HepG2 (cell line): Measurements from ENCODE around the gene SNX9. TPM values are rescaled to one million over a fixed set of nuclear protein-coding genes. Genes with fewer than 3 reads are reported as not detected.

Source experiments
- CBX2 ChIP-seq, 2 experiments: fragments of 200-600 bp in 1 of 2; sonication (generic); formaldehyde crosslinking in 1 of 2; IDR thresholded peaks; 2 replicates each; pipeline versions ENCODE4 v1.7.0 to v1.8.1; 2018 to 2022; ENCODE audit warnings: low read depth in 2 of 2, low read length in 1 of 2, mild to moderate bottlenecking in 1 of 2, missing genetic modification reagents in 1 of 2
- KMT2B ChIP-seq: IDR thresholded peaks from 2 replicates; pipeline ENCODE4 v1.6.1; 2016; ENCODE audit warnings: missing genetic modification reagents, missing compliant biosample characterization
- MBNL3 ChIP-seq: fragments of 250-450 bp; sonication (Bioruptor Pico); conservative IDR thresholded peaks from 2 replicates; pipeline ENCODE4 v1.8.0; 2022; ENCODE audit warnings: mild to moderate bottlenecking, inconsistent platforms
- NR1H2 ChIP-seq: sonication (generic); formaldehyde crosslinking; IDR thresholded peaks from 2 replicates; pipeline ENCODE4 v1.8.1; 2022; ENCODE audit warnings: low read depth, missing genetic modification reagents, borderline replicate concordance
- POGZ ChIP-seq: sonication (generic); formaldehyde crosslinking; IDR thresholded peaks from 2 replicates; pipeline ENCODE4 v1.4.0; 2020; ENCODE audit warnings: mild to moderate bottlenecking, missing genetic modification reagents
- RCOR2 ChIP-seq: IDR thresholded peaks from 2 replicates; pipeline ENCODE4 v1.6.1; 2016; ENCODE audit warnings: missing biosample characterization, missing genetic modification reagents
- SAFB2 ChIP-seq: sonication (generic); formaldehyde crosslinking; IDR thresholded peaks from 2 replicates; pipeline ENCODE4 v1.5.1; 2020; ENCODE audit warnings: missing genetic modification reagents, low read depth, mild to moderate bottlenecking, borderline replicate concordance
- SIX1 ChIP-seq: sonication (generic); formaldehyde crosslinking; IDR thresholded peaks from 2 replicates; pipeline ENCODE4 v1.4.0; 2020; ENCODE audit warnings: missing genetic modification reagents, borderline replicate concordance
- ZFP41 ChIP-seq: sonication (generic); formaldehyde crosslinking; IDR thresholded peaks from 2 replicates; pipeline ENCODE4 v1.4.0; 2020; ENCODE audit warnings: mild to moderate bottlenecking, missing genetic modification reagents, borderline replicate concordance
- ZFY ChIP-seq: sonication (generic); formaldehyde crosslinking; IDR thresholded peaks from 2 replicates; pipeline ENCODE4 v1.4.0; 2020; ENCODE audit warnings: missing genetic modification reagents
- ZNF296 ChIP-seq: sonication (generic); formaldehyde crosslinking; conservative IDR thresholded peaks from 2 replicates; pipeline ENCODE4 v1.5.0; 2020; ENCODE audit warnings: mild to moderate bottlenecking, missing genetic modification reagents
- ZNF432 ChIP-seq: sonication (generic); formaldehyde crosslinking; IDR thresholded peaks from 2 replicates; pipeline ENCODE4 v1.5.0; 2020; ENCODE audit warnings: missing genetic modification reagents, mild to moderate bottlenecking, borderline replicate concordance
- ZNF484 ChIP-seq: sonication (generic); formaldehyde crosslinking; IDR thresholded peaks from 2 replicates; pipeline ENCODE4 v1.5.1; 2020; ENCODE audit warnings: mild to moderate bottlenecking, low read depth, missing genetic modification reagents, borderline replicate concordance
- polyA plus RNA-seq, 8 experiments: library from polyadenylated mRNA; depleted of rRNA in 3 of 8; stranded (reverse) in 7 of 8; unstranded in 1 of 8; fragments of >200 nt; fragmentation: Illumina TruSeq in 4 of 8; extraction: Trizol in 4 of 8; gene quantifications; 2 replicates each; pipeline versions ENCODE4 v1.2.1 to v1.2.3, GENCODE V29; 2011 to 2016; ENCODE audit warnings: low read depth in 4 of 8, missing spikeins in 1 of 8, mixed read lengths in 1 of 8; ENCODE audit not compliant: insufficient read depth in 1 of 8
- total RNA-seq, 5 experiments: library from RNA; depleted of rRNA; stranded (reverse); fragments of >200 nt; fragmentation: Illumina TruSeq; extraction: Trizol; gene quantifications; 2 replicates each; pipeline ENCODE4 v1.2.3, GENCODE V29; 2016; ENCODE audit warnings: low read depth in 1 of 5
- TF ChIP-seq, protein P1 (sequence below): conservative IDR thresholded peaks from 2 replicates; pipeline ENCODE4 v1.6.1; 2018; ENCODE audit warnings: missing genetic modification reagents
- TF ChIP-seq, protein P2 (sequence below): sonication (generic); formaldehyde crosslinking; IDR thresholded peaks from 2 replicates; pipeline ENCODE4 v1.4.0; 2020; ENCODE audit warnings: low read depth, missing genetic modification reagents
- TF ChIP-seq, protein P3 (sequence below): IDR thresholded peaks from 2 replicates; pipeline ENCODE4 v1.6.1; 2016; ENCODE audit warnings: low read depth, control low read depth
- TF ChIP-seq, protein P4 (sequence below): sonication (generic); formaldehyde crosslinking; IDR thresholded peaks from 2 replicates; pipeline ENCODE4 v1.4.0; 2020; ENCODE audit warnings: missing genetic modification reagents, borderline replicate concordance

SNX9 gene
- total and polyA plus RNA-seq, 2 of the 13 experiments (the other 11 are each of a cell fraction or from before 2014, with no cell fraction given): 21.9 to 36.0 TPM

DNA sequence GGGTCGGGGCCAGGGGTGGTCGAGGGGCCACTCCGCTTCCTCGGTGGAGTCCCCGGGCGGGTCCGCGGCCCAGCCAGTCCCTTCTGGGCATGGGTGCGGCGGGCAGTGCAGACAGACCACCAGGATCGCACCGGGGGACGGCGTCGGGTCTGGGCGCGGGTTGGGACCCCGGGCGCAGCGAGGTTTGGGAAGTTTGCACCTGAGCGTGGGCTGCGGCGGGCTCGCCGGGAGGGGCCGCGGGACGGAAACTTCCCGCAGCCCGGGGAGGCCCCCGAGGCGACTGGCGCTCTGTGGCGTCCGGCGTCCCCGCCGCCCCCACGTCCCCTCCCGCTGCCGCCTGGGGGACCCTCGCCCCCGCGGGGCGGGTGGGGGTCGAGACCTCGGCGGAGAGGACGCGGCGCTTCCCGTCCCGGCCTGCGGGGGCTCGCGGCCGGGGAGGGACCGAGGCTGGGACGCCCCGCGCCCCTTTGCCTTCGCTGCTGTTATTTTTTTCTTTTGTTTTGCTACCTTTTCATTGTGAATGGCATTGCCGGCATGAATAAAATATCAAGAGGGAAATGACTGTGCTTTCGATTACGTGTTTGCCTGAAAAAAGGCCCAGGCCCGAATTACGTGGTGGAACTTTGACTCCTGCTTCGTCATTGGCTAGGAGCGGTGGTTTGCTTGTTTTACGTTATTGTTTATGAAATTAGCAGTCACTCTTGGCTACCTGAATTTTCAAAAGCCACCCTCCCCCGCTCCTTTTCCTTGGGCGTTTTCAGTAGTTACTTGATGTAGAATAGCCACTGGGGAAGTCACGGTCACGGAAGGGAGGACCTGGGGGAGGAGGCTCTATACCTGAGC, 703 bp downstream of the SNX9 start (continued):
- no peak for TF ChIP-seq ZNF484 (CRISPR knock-in tag)
- no peak for TF ChIP-seq MBNL3 (CRISPR knock-in tag)
- TF ChIP-seq, protein P1, sequence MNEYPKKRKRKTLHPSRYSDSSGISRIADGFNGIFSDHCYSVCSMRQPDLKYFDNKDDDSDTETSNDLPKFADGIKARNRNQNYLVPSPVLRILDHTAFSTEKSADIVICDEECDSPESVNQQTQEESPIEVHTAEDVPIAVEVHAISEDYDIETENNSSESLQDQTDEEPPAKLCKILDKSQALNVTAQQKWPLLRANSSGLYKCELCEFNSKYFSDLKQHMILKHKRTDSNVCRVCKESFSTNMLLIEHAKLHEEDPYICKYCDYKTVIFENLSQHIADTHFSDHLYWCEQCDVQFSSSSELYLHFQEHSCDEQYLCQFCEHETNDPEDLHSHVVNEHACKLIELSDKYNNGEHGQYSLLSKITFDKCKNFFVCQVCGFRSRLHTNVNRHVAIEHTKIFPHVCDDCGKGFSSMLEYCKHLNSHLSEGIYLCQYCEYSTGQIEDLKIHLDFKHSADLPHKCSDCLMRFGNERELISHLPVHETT (CRISPR knock-in tag): no peak
- TF ChIP-seq RCOR2: no peak
- peak; percentile 80 for TF ChIP-seq ZFY
- TF ChIP-seq, protein P2, sequence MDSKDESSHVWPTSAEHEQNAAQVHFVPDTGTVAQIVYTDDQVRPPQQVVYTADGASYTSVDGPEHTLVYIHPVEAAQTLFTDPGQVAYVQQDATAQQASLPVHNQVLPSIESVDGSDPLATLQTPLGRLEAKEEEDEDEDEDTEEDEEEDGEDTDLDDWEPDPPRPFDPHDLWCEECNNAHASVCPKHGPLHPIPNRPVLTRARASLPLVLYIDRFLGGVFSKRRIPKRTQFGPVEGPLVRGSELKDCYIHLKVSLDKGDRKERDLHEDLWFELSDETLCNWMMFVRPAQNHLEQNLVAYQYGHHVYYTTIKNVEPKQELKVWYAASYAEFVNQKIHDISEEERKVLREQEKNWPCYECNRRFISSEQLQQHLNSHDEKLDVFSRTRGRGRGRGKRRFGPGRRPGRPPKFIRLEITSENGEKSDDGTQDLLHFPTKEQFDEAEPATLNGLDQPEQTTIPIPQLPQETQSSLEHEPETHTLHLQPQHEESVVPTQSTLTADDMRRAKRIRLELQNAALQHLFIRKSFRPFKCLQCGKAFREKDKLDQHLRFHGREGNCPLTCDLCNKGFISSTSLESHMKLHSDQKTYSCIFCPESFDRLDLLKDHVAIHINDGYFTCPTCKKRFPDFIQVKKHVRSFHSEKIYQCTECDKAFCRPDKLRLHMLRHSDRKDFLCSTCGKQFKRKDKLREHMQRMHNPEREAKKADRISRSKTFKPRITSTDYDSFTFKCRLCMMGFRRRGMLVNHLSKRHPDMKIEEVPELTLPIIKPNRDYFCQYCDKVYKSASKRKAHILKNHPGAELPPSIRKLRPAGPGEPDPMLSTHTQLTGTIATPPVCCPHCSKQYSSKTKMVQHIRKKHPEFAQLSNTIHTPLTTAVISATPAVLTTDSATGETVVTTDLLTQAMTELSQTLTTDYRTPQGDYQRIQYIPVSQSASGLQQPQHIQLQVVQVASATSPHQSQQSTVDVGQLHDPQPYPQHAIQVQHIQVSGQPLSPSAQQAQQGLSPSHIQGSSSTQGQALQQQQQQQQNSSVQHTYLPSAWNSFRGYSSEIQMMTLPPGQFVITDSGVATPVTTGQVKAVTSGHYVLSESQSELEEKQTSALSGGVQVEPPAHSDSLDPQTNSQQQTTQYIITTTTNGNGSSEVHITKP (CRISPR knock-in tag): no peak
- no peak for TF ChIP-seq ZFP41 (CRISPR knock-in tag)
- no peak for TF ChIP-seq NR1H2
- TF ChIP-seq POGZ (CRISPR knock-in tag): no peak
- peak; percentile 50 for TF ChIP-seq KMT2B (CRISPR knock-in tag)
- no peak for TF ChIP-seq SIX1 (CRISPR knock-in tag)
- TF ChIP-seq, protein P3, sequence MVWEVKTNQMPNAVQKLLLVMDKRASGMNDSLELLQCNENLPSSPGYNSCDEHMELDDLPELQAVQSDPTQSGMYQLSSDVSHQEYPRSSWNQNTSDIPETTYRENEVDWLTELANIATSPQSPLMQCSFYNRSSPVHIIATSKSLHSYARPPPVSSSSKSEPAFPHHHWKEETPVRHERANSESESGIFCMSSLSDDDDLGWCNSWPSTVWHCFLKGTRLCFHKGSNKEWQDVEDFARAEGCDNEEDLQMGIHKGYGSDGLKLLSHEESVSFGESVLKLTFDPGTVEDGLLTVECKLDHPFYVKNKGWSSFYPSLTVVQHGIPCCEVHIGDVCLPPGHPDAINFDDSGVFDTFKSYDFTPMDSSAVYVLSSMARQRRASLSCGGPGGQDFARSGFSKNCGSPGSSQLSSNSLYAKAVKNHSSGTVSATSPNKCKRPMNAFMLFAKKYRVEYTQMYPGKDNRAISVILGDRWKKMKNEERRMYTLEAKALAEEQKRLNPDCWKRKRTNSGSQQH (CRISPR knock-in tag): no peak; the same call in 1 of the 2 replicates
- no peak for TF ChIP-seq CBX2 (IDR thresholded peaks at IDR 0.05; ENCODE audit: low read depth, low read length)
- TF ChIP-seq CBX2 (CRISPR knock-in tag; IDR thresholded peaks at IDR 0.05; ENCODE audit: low read depth): no peak; the same call in 1 of the 2 replicates
- no peak for TF ChIP-seq ZNF432 (CRISPR knock-in tag)
- TF ChIP-seq SAFB2 (CRISPR knock-in tag): no peak
- 0 out of 2 replicates have a peak, but pooled peaks have one; percentile 59 for TF ChIP-seq ZNF296 (CRISPR knock-in tag)
- TF ChIP-seq, protein P4, sequence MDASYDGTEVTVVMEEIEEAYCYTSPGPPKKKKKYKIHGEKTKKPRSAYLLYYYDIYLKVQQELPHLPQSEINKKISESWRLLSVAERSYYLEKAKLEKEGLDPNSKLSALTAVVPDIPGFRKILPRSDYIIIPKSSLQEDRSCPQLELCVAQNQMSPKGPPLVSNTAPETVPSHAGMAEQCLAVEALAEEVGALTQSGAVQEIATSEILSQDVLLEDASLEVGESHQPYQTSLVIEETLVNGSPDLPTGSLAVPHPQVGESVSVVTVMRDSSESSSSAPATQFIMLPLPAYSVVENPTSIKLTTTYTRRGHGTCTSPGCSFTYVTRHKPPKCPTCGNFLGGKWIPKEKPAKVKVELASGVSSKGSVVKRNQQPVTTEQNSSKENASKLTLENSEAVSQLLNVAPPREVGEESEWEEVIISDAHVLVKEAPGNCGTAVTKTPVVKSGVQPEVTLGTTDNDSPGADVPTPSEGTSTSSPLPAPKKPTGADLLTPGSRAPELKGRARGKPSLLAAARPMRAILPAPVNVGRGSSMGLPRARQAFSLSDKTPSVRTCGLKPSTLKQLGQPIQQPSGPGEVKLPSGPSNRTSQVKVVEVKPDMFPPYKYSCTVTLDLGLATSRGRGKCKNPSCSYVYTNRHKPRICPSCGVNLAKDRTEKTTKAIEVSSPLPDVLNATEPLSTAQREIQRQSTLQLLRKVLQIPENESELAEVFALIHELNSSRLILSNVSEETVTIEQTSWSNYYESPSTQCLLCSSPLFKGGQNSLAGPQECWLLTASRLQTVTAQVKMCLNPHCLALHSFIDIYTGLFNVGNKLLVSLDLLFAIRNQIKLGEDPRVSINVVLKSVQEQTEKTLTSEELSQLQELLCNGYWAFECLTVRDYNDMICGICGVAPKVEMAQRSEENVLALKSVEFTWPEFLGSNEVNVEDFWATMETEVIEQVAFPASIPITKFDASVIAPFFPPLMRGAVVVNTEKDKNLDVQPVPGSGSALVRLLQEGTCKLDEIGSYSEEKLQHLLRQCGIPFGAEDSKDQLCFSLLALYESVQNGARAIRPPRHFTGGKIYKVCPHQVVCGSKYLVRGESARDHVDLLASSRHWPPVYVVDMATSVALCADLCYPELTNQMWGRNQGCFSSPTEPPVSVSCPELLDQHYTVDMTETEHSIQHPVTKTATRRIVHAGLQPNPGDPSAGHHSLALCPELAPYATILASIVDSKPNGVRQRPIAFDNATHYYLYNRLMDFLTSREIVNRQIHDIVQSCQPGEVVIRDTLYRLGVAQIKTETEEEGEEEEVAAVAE (CRISPR knock-in tag): peak; percentile 32; the same call in 1 of the 2 replicates
